Thymus (tissue), 11 donors: ENCODE results near the gene DUSP5. TPM values are rescaled to one million over a fixed set of nuclear protein-coding genes. Genes with fewer than 3 reads are reported as not detected.

ENCODE experiments used
- DNase-seq, 9 donors: peaks; one replicate each; pipeline ENCODE4 v3.0.0-alpha.2; 2013; ENCODE audit warnings: low spot score in 9 of 9, low read depth in 6 of 9, missing footprints in 1 of 9
- H3K27ac ChIP-seq, 2 donors: one replicate each; pipeline ENCODE4 v1.5.1; 2013; ENCODE audit warnings: control low read depth in 1 of 2, low read depth in 1 of 2, low read length in 1 of 2, mild to moderate bottlenecking in 1 of 2, moderate library complexity in 1 of 2
- H3K27me3 ChIP-seq, 2 donors: one replicate each; pipeline ENCODE4 v1.5.1; 2013; ENCODE audit warnings: low read length in 1 of 2; ENCODE audit not compliant: control insufficient read depth in 2 of 2, insufficient read depth in 1 of 2
- H3K36me3 ChIP-seq, 2 donors: one replicate each; pipeline ENCODE4 v1.5.1; 2013; ENCODE audit warnings: low read length in 1 of 2, mild to moderate bottlenecking in 1 of 2, moderate library complexity in 1 of 2; ENCODE audit not compliant: control insufficient read depth in 2 of 2, insufficient read depth in 2 of 2
- H3K4me1 ChIP-seq, 2 donors: one replicate each; pipeline ENCODE4 v1.5.1; 2013; ENCODE audit warnings: low read length in 2 of 2; ENCODE audit not compliant: control insufficient read depth in 2 of 2, insufficient read depth in 2 of 2
- H3K4me3 ChIP-seq, 2 donors: one replicate each; pipeline ENCODE4 v1.5.1; 2013; ENCODE audit warnings: low read length in 2 of 2, control low read depth in 1 of 2, mild to moderate bottlenecking in 1 of 2
- H3K9me3 ChIP-seq, 2 donors: one replicate each; pipeline ENCODE4 v1.5.1; 2013; ENCODE audit warnings: low read length in 1 of 2, mild to moderate bottlenecking in 1 of 2; ENCODE audit not compliant: control insufficient read depth in 2 of 2, insufficient read depth in 1 of 2
- WGBS: extraction: QIAGEN DNeasy Blood & Tissue Kit; methylation state at CpG from one replicate; pipeline ENCODE4 v1.1.7; 2013; 5-methylcytosine and 5-hydroxymethylcytosine counted together
- polyA plus RNA-seq: library from polyadenylated mRNA; stranded (reverse); fragments of 200-250 nt; gene quantifications from one replicate; pipeline ENCODE4 v1.2.3, GENCODE V29; 2013
- total RNA-seq: library from RNA; stranded (reverse); fragments of 120-200 nt; gene quantifications from one replicate; pipeline ENCODE4 v1.2.4, GENCODE V29; 2013
- donor health status: healthy.

Gene DUSP5
- total and polyA plus RNA-seq, 2 donors: 6.6 to 26.3 TPM

DNA sequence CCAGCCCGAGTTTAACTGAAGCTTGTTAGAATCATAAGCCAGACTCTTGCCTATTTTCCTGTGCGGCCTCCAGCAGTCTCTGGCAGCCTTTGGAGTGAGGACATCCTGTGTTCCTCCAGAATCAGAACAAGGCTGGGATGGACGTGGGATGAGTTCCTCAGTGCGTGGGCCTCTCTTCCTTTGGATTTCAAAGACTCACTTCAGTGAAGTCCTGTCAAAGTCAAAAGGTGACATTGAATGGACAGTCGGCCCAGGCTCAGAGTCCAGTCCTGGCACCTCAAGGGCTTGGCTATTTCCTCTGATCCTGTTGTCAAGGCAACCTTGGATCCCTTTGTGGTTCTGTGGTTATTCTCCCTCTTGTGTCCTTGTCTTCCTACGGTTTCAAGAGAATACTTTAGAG is 48.4 kb downstream of the DUSP5 start:
- H3K27me3 ChIP-seq: no peaks in the 10 kb centered on the region
- H3K27ac ChIP-seq: no peak overlapping the region
- no peaks in the 10 kb centered on the region for H3K36me3 ChIP-seq
- H3K4me3 ChIP-seq: no peak overlapping the region
- WGBS: 96% methylated on average over 6 of the region's 6 CpGs
- H3K9me3 ChIP-seq: no peaks in the 10 kb centered on the region
- H3K4me1 ChIP-seq: peaks cover 0 to 9% of the 10 kb centered on the region in 2 donors
- no peak for DNase-seq

DNA sequence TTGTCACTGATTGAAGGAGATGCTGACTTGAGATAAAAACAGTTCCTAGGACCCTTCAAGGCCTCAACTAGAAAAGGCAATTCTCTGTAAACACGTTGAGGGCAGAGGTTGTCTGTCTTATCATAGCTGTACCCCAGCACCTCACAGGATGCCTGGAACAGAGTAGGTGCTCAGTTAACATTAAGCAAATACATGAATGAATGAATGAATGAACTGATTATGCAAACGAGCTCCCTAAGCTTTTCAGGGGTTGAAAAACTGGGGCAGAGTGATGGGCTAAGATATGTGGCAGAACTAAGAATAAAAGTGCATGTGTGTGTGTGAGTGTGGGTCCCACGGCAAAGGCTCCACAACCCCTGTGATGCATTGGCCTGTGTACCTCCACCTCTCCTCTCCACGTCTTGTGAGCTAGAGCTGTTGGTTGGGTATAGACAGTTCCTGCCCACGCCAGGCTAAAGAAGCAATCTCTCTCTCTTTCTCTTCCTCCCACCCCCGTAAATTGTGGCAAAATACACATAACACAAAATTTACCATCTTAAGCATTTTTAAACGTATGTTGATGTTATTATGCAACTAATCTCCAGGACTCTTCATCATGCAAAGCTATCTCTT is 48.9 kb downstream of the DUSP5 start:
- Histone ChIP-seq H3K27ac (no peak overlapping the region), H3K27me3 (no peaks in the 10 kb centered on the region), H3K9me3 (no peaks in the 10 kb centered on the region), H3K4me3 (no peak overlapping the region), H3K4me1 (peaks cover 0 to 9% of the 10 kb centered on the region in 2 donors), H3K36me3 (no peaks in the 10 kb centered on the region)
- WGBS: 84% methylated on average over 7 of the region's 7 CpGs
- DNase-seq: no peak

DNA sequence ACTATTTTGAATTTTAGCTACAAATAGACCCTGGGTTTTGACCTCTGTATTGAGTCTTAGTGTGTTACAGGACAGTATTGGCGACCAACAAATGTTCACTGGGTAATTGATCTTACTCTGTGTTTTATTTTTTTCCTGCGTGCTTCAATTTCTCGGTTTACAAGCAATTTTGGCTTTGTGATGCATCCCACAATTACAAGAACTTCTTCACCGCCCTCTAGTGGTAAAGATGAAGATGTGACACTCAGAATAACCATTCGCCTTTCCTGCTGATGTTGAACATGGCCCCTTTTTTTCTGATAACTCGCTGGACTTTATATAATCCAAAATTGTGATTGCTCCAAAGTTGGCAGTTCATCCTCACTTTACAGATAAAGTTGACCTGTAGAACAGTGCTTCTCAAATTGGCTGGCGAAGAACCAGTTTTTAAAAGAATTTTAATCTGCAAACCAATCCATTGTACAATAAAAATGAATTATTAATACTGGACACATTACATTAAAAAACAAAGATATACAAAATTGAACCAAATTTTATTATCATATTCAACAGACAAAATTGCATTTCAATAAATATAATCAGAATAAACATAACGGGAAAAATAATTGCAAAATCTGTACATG is 49.5 kb downstream of the DUSP5 start:
- Histone ChIP-seq H3K27ac (no peak overlapping the region), H3K36me3 (no peaks in the 10 kb centered on the region), H3K9me3 (no peaks in the 10 kb centered on the region), H3K4me1 (peaks cover 0 to 9% of the 10 kb centered on the region in 2 donors), H3K4me3 (no peak overlapping the region), H3K27me3 (no peaks in the 10 kb centered on the region)
- 23% methylated on average over 8 of the region's 8 CpGs for WGBS
- peak in 7 of 9 donors; percentile 33 to 79 (median 44) for DNase-seq

DNA sequence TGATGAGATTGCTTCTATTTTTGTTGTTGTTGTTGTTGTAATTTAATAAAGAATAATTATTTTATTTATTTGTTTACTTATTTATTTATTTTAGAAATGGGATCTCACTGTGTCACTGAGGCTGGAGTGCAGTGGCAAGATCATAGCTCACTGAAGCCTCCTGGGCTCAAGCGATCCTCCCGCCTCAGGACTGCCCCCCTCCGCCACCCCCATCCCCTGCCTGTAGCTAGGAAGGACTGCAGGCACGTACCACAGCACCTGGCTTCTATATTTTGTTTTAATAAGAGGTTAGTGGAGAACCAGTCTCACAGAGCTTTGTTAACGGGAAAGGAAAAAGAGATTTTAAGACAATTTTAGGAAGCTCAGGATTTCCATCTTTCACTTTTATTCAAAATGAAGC is 50.3 kb downstream of the DUSP5 start:
- H3K27me3 ChIP-seq: no peaks in the 10 kb centered on the region
- no peak overlapping the region for H3K27ac ChIP-seq
- H3K4me3 ChIP-seq: no peak overlapping the region
- 88% methylated on average over 5 of the region's 5 CpGs for WGBS
- H3K9me3 ChIP-seq: no peaks in the 10 kb centered on the region
- no peak for DNase-seq
- H3K4me1 ChIP-seq: peaks cover 0 to 9% of the 10 kb centered on the region in 2 donors
- no peaks in the 10 kb centered on the region for H3K36me3 ChIP-seq

DNA sequence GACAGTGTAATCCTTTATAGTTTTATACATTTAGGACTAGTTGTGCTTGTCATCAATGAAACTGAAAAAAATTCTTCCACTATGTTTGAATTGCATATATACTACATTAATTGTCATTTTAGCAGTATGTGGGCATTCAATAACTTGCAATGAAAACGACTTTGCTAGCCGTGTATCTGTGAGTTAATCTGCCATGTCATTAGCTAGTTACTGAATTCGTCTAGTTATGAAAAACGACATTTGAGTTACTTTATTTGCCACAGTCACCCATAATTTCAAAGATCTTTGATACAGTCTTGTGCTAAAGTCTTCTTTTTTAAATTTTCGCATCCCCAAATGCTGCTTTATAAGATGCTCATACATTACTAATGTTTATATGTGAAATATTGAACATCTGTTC is 51.5 kb downstream of the DUSP5 start:
- H3K9me3 ChIP-seq: no peaks in the 10 kb centered on the region
- no peaks in the 10 kb centered on the region for H3K36me3 ChIP-seq
- H3K4me3 ChIP-seq: no peak overlapping the region
- H3K4me1 ChIP-seq: peaks cover 0 to 9% of the 10 kb centered on the region in 2 donors
- H3K27ac ChIP-seq: no peak overlapping the region
- H3K27me3 ChIP-seq: no peaks in the 10 kb centered on the region
- DNase-seq: no peak
- WGBS: 94% methylated on average over 5 of the region's 5 CpGs

DNA sequence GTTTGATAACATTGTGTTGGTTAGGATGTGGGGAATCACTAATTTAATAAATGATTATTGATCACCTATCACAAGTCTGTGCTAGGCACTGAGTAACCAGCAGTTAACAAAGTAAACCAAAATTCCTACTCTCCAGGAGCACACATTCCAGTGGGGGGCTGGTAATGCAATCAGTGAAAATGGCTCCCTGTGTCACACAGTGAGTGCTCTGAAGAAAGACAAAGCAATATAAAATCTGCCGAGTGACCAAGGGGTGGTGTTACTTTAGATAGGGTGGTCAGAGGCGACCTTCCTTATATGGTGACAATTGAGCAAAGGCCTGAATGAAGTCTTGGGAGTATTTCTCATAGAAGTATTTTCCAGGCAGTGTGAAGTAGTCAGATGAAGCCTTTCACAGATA is 56.2 kb downstream of the DUSP5 start:
- H3K36me3 ChIP-seq: no peaks in the 10 kb centered on the region
- no peak for DNase-seq

DNA sequence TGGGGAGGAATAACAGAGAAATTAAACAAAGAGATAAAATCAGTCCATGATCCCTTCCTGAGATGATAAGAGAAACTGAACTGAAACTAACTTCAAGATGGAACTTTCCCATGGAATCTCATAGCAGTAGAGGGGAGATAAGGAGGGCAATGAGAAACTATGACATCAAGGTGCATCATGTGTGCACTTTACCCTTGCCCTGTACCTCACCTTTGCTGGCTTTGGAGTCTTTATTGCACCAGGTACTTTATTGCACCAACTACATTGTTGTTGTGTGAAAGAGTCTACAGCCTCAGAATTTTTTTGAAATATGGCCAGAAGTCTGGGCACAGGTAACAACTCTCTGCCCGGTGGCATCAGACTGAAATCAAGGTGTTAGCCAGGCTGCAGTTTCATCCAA is 58.6 kb downstream of the DUSP5 start:
- no peak for DNase-seq
- WGBS: 100% methylated on average over 1 of the region's 1 CpG
- Histone ChIP-seq H3K4me1 (peaks cover 0 to 7% of the 10 kb centered on the region in 2 donors), H3K27ac (no peak overlapping the region), H3K4me3 (no peak overlapping the region), H3K9me3 (no peaks in the 10 kb centered on the region), H3K27me3 (no peaks in the 10 kb centered on the region), H3K36me3 (no peaks in the 10 kb centered on the region)

More for the DNA sequence above, 56.2 kb downstream of the DUSP5 start:
- WGBS: 97% methylated on average over 2 of the region's 2 CpGs
- Histone ChIP-seq H3K27me3 (no peaks in the 10 kb centered on the region), H3K27ac (no peak overlapping the region), H3K4me3 (no peak overlapping the region), H3K4me1 (peaks cover 0 to 7% of the 10 kb centered on the region in 2 donors), H3K9me3 (no peaks in the 10 kb centered on the region)

DNA sequence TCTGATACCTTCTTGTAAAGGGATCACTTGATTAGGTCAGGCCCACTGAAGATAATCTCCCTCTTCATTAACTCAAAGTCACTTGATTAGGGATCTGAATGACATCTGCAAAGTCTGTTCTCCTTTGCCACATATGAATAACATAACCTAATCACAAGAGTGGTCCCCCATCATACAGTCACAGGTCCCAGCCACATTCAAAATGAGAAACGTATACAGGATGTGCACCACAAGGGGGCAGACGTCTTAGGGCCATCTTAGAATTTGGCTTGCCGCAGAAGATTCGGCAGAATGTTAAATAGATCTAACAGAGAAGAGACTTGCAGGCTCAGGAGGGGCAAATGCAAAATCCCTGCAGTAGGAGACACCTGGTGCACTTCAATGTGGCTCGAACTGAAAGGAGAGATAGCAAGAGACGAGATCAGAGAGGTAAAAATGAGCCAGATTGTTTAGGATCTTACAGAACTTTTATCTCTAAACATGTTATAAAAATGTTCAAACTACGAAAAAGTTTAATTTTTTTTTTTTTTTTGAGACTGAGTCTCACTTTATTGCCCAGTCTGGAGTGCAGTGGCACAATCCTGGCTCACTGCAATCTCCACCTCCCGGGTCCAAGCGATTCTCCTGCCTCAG is 59.4 kb downstream of the DUSP5 start:
- H3K4me3 ChIP-seq: no peak overlapping the region
- H3K27ac ChIP-seq: peak overlapping the region in 1 of 2 donors; percentile 40
- no peaks in the 10 kb centered on the region for H3K9me3 ChIP-seq
- no peaks in the 10 kb centered on the region for H3K27me3 ChIP-seq
- 49% methylated on average over 9 of the region's 9 CpGs for WGBS
- H3K36me3 ChIP-seq: no peaks in the 10 kb centered on the region
- peak; percentile 52 to 91 (median 75) for DNase-seq
- H3K4me1 ChIP-seq: peaks cover 0 to 7% of the 10 kb centered on the region in 2 donors

DNA sequence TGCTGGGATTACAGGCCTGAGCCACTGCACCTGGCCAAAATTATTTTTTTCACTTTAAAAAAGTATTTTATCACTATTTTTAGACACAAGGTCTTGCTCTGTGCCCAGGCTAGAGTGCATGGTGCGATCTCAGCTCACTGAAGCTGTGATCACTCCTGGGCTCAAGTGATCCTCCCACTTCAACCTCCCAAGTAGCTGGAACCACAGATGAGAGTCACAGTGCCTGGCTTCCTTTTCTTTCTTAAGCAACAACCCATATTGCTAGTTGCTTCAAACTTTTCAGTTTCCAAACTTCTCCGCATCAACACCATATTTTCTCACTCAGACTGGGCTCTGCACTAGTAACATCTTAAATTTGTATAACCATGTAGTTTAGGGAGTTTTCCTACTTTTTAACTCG is 60.3 kb downstream of the DUSP5 start:
- Histone ChIP-seq H3K27me3 (no peaks in the 10 kb centered on the region), H3K36me3 (no peaks in the 10 kb centered on the region), H3K4me1 (peaks cover 0 to 7% of the 10 kb centered on the region in 2 donors), H3K27ac (no peak overlapping the region), H3K4me3 (no peak overlapping the region), H3K9me3 (no peaks in the 10 kb centered on the region)
- WGBS: 96% methylated on average over 3 of the region's 3 CpGs
- no peak for DNase-seq
